ENCODE results near the gene SYDE1.

The SYDE1 gene

GRCh38 chr19:15125232-15126067 is 18.2 kb downstream of the SYDE1 start:
- peak; percentile 97 for DNase-seq

GRCh38 chr19:15126131-15126910 is 19.1 kb downstream of the SYDE1 start:
- no peak for DNase-seq

- DNase-seq, result no peak
Observed at GRCh38 chr19:15128162-15128770, 21.1 kb downstream of the SYDE1 start.

- DNase-seq, result no peak
Observed at GRCh38 chr19:15129856-15130585, 22.8 kb downstream of the SYDE1 start.

GRCh38 chr19:15136234-15136954 is 29.2 kb downstream of the SYDE1 start:
- no peak for DNase-seq

- DNase-seq, result no peak
Observed at GRCh38 chr19:15137777-15138176, 30.6 kb downstream of the SYDE1 start.

GRCh38 chr19:15138427-15138826 is 31.2 kb downstream of the SYDE1 start:
- DNase-seq, result no peak

- DNase-seq, result no peak
Observed at GRCh38 chr19:15141143-15141542, 33.9 kb downstream of the SYDE1 start.

- DNase-seq, result no peak
Observed at GRCh38 chr19:15142313-15142712, 35.1 kb downstream of the SYDE1 start.

- DNase-seq, result no peak
Observed at GRCh38 chr19:15144046-15144646, 36.9 kb downstream of the SYDE1 start.

GRCh38 chr19:15147090-15147489 is 39.9 kb downstream of the SYDE1 start:
- no peak for DNase-seq

- no peak for DNase-seq
Observed at GRCh38 chr19:15149737-15150136, 42.5 kb downstream of the SYDE1 start.

- no peak for DNase-seq
Observed at GRCh38 chr19:15154002-15154612, 46.9 kb downstream of the SYDE1 start.

- DNase-seq, result no peak
Observed at GRCh38 chr19:15155296-15155695, 48.1 kb downstream of the SYDE1 start.

- no peak for DNase-seq
Observed at GRCh38 chr19:15156391-15156790, 49.2 kb downstream of the SYDE1 start.

- DNase-seq, result no peak
Observed at GRCh38 chr19:15159251-15159650, 52.0 kb downstream of the SYDE1 start.

GRCh38 chr19:15161028-15161984 is 54.1 kb downstream of the SYDE1 start:
- DNase-seq, result no peak

Measured in activated CD4-positive, CD25-positive, alpha-beta regulatory T cell treated with anti-CD3 and anti-CD28 coated beads, Interleukin-2, amount 50 U/mL, for 72 hours (primary cell).